Rectal smooth muscle tissue (tissue), 1 donor: ENCODE measurements around the gene FREM1.
A peak's percentile ranks its signal among the peaks of the same experiment; 100 is the strongest.

Experiments used
- H3K27ac ChIP-seq: one replicate; pipeline ENCODE4 v1.7.0; 2013; ENCODE audit warnings: low read depth, low read length, inconsistent platforms
- H3K27me3 ChIP-seq: one replicate; pipeline ENCODE4 v1.7.0; 2013; ENCODE audit warnings: low read length; ENCODE audit not compliant: control insufficient read depth, insufficient read depth
- H3K36me3 ChIP-seq: one replicate; pipeline ENCODE4 v1.7.0; 2013; ENCODE audit warnings: low read length; ENCODE audit not compliant: control insufficient read depth, insufficient read depth
- H3K4me1 ChIP-seq: one replicate; pipeline ENCODE4 v1.7.0; 2013; ENCODE audit warnings: low read length; ENCODE audit not compliant: control insufficient read depth, insufficient read depth
- H3K4me3 ChIP-seq: one replicate; pipeline ENCODE4 v1.7.0; 2013; ENCODE audit warnings: low read length
- H3K9ac ChIP-seq: one replicate; pipeline ENCODE4 v1.7.0; 2013; ENCODE audit warnings: low read length

Gene FREM1

DNA sequence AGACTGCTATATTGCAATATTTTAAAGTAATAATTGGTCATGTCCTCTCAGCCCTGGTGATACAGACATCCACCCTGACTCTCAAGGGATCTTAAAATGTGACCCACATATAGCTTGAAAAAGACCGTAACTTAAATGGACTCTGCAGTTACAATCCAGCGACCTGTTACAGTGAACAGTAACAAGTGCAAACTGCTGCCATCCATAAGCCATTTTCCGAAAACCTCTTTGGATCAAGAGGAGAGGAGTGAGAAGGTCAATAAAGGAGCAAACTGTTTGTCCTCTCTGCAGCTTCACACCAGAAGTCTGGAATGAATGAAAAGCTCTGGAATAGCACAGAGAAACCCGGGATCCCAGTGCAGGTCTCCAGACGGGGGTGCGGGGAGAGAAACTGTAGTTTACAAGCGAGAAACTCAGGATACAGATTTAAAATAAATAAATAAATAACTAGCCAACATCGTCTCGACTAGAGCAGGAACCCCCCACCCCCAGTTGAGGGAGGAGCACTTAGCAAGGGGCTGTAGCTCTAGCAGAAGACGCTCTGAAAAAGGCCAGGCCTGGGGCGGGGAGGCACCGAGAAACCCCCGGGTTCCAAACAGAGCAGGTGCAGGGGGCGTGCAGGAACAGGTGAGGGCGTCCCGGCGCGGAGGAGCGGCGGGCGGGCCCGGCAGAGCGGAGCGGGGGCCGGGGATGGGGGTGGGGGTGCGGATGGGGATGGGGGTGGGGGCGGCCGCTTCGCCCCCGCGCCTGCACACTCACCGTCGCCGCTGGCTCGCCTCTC lies 217.6 kb downstream of the FREM1 start:
- H3K27ac ChIP-seq: no peak overlapping the region

DNA sequence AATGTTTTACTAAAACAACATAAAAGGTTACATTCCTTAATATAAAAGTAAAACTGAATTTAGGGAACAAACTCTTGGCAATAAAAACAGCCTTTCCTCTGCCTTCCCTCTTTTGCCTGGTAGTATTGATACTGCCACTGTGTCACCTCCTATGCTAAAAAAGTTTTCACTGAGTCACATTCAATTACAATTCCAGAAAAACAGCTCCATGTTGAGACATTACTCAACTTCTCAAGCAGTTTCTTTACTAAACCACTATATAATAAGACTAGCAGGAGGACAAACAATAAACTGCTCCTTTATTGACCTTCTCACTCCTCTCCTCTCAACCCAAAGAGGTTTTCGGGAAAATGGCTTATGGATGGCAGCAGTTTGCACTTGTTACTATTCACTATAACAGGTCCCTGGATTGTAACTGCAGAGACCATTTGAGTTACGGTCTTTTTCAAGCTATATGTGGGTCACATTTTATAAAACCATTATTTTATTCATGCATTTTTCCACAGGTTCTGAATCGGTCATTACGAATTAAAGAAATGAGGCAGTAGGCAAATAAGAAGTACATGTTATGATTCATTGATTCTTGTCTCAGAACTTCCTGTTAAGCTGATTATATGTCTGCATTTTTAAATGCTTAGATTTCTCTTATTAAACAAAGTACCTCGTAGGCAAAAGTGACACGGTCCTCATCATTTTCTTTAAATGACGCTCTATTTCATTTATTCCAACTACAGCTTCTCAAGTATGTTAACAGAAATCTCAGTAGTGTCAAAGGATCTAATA lies 219.1 kb downstream of the FREM1 start:
- Histone ChIP-seq H3K27me3 (no peaks in the 10 kb centered on the region), H3K4me1 (no peaks in the 10 kb centered on the region), H3K4me3 (no peak overlapping the region), H3K27ac (no peak overlapping the region), H3K9ac (no peak overlapping the region), H3K36me3 (no peaks in the 10 kb centered on the region)

More for the DNA sequence above, 217.6 kb downstream of the FREM1 start:
- Histone ChIP-seq H3K27me3 (no peaks in the 10 kb centered on the region), H3K4me3 (peak overlapping the region; percentile 61), H3K9ac (peak overlapping the region; percentile 42), H3K36me3 (no peaks in the 10 kb centered on the region), H3K4me1 (no peaks in the 10 kb centered on the region)

DNA sequence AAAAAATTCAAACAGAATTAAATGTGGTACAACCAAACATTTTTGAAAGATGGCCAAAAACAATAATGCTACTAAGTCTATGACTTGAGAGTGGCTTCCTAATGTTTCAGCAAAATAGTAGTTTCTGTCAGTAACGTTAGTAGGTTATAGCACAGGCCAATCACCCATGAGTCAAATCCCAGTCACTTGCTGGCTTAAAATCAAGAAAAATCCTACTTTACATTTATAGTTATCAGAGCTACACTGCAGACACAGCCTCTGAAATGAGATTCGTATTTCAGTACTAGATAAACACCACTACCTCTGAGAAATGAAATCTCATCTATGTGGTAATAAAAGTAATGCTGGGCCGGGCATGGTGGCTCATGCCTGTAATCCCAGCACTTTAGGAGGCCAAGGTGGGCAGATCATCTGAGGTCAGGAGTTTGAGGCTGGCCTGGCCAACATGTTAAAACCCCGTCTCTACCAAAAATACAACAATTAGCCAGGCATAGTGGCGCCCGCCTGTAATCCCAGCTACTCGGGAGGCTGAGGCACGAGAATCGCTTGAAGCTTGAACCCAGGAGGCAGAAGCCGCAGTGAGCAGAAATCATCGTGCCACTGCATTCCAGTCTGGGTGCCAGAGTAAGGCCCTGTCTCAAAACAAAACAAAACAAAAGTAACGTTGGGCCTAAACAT lies 223.0 kb downstream of the FREM1 start:
- H3K4me1 ChIP-seq: no peaks in the 10 kb centered on the region
- H3K27me3 ChIP-seq: no peaks in the 10 kb centered on the region
- H3K9ac ChIP-seq: no peak overlapping the region
- H3K36me3 ChIP-seq: no peaks in the 10 kb centered on the region
- H3K27ac ChIP-seq: no peak overlapping the region
- H3K4me3 ChIP-seq: no peak overlapping the region

DNA sequence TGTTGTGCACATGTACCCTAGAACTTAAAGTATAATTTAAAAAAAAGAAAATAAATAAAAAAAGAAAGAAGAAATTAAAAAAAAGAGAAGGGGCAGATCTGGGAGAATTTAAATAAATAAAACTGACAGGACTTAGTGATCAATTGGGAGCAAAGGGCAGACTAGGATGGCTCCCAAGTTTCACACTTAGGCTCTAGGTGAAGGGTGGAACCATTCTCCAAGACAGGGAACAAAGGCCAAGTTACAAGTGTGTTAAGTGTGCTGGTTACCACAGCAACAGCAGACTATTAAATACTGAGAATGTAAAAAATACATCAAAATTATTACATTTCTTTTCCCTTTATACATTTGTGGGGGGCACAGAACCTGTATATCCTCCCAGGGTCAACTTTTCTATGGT lies 224.1 kb downstream of the FREM1 start:
- H3K27ac ChIP-seq: no peak overlapping the region
- H3K9ac ChIP-seq: no peak overlapping the region
- no peaks in the 10 kb centered on the region for H3K4me1 ChIP-seq
- no peaks in the 10 kb centered on the region for H3K27me3 ChIP-seq
- no peaks in the 10 kb centered on the region for H3K36me3 ChIP-seq
- no peak overlapping the region for H3K4me3 ChIP-seq
